GM12801 (cell line): Measurements from ENCODE around the gene GPC5.

Experiments
- CTCF ChIP-seq: IDR thresholded peaks from one replicate; pipeline ENCODE4 v1.5.1; 2011; ENCODE audit warnings: control low read depth; ENCODE audit not compliant: insufficient read length; ENCODE audit errors: extremely low read depth

Gene GPC5

DNA sequence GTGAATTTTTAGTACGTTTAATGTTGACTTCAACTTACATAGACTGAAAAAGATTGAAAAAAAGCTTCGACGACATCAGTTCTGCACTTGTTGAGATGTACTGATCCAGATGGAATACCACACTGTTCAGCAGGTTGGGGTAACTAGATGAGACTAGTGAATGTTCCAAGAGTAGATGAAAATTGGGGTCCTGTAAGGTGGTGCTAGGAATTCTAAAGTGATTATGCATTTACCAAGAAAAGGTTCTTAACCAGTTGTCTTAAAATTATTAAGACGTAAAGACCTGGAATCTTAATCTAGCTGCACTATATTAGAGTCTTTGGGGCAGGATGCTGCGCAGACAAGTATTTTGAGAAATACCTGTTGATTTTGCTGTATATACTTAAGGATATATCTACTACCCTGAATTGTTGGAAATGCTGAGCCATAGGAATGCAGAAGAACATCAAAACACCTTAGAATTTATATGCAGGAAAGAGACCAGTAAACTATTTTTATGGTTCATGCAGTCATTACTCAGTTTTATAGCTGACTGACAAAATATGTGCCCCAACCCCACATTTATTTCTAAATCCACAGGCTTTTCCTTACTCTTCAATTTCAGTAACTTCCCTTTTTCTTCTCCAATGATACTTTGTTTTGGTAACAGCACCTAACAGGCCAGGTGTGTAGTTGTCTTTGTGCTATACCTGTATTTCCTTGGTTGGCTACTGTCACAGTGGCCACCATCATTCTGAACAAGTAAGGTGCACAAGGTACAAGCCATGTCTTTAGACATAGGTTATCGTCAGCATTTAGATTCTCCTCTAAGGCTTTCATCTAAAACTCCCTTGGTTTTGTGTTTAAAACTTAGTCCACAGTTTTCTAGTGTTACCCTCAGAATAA lies 42.4 kb upstream of the GPC5 start:
- TF ChIP-seq CTCF: no peak

DNA sequence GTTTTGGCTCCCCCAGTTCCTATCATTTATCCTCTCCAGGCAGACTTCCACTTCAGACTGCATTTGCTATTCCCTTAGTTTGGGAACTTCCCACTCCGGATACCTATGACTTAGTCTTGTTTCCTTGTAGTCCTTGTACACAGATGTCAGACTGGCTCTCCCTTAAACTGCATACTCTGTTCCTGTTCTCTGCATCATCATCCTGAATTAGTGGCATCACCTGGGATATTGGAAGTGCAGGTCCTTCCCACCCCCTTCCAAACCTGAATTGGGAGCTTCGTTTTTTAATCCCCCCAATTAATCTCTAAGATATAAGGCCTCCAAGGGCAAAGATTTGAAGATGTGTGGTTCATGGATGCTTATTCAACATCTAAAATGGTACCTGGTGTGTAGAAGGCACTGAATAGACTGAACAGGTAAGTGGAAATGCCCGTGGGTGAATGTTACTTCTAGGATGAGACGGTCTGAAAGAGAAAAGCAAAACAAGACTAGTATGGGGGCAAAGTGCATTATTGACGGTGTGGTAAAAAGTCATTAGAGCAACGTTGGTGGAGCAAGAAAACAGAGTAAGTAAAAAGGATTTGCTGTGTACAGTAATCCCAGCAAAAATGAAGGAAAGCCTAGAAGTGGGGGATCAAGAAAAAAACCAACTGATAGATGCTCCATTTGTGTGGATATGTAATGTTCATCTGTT lies 41.4 kb upstream of the GPC5 start:
- no peak for TF ChIP-seq CTCF

DNA sequence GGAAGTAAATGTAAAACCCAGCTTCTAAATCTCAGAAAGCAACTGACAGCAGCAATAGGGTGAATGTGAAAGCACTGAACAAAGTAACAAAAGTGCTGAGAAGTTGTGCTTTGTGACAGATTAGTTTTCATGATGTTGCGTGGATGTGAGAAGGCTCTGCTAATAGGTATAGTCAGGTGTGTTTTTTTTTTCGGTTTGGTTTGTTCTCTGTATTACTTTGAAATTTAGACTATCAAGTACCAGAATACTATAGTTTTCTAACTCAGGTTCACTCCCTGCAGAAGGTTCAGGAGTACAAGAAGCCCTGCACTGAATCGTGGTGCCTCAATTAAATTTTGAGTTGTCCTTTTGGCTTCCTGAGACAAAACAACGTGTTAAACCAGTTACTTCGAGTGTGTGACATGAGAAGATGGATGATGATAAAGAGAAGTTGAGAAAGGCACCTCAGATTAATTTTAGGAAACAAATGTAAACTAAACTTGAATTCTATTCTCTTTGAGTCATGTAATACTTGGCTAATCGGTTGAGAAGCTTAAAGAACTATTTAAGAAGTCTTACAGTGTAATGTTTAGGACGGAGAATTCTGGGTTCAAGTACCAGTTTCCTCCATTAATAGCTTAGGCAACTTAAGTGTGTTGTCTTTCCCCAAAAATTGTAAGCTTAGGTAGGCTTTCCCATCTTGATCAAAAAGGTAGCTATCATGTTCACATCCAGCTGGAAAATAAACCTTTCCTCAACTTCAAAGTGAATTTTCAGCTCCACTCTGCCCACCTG lies 40.6 kb upstream of the GPC5 start:
- no peak for TF ChIP-seq CTCF

GRCh38 chr13:91358387-91358782 lies 40.0 kb upstream of the GPC5 start:
- no peak for TF ChIP-seq CTCF

DNA sequence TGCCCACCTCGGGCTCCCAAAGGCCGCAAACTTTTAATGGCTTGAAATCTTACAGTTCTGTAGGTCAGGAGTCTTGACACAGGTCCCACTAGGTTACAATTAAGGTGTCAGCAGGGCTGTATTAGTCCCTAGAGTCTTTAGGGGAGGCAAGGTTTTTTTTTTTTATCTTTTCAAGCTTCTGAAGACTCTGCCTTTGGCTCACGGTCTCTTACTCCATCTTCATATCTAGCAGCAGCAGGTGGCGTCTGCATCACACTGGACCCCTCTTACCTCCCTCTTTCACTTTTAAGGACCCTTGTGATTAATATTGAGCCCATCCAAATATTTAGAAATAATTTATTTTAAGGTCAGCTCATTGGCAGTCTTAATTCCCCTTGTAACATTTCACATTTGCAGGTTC lies 39.3 kb upstream of the GPC5 start:
- no peak for TF ChIP-seq CTCF

DNA sequence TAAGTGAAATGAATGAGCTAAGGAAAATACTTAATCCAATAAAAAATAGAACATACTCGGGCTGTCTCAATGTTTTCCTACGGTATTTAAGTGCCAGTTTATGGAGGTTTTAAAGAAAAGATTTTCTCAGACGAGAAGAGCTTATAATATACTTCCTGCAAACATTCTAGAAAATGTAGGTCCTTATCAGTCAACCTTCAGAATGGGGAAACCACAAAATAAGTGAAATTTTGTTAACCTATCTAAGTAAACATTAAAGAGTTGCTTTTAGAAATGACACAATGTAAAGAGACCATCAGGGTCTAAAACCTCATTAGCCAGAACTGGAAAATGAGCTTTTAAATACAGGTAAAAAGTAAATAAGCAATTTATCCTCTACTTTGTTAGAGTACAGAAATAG lies 38.8 kb upstream of the GPC5 start:
- no peak for TF ChIP-seq CTCF

GRCh38 chr13:91360246-91360751 lies 38.1 kb upstream of the GPC5 start:
- TF ChIP-seq CTCF: no peak
